Fibroblast of peridontal ligament (primary cell): Measurements from ENCODE around the gene KRABD2.
A peak's percentile ranks its signal among the peaks of the same experiment; 100 is the strongest.
"Not testable (repeated sequence)": the region's sequence is repeated elsewhere in the genome, so short reads cannot be mapped to it uniquely, and the experiment has no call there.

Experiments used
- DNase-seq: peaks from one replicate; pipeline ENCODE4 v3.0.0-alpha.2; 2010; ENCODE audit errors: extremely low read depth

Gene KRABD2

GRCh38 chr17:8360751-8361150 is 15.8 kb downstream of the KRABD2 start:
- DNase-seq: no peak

- DNase-seq: no peak
Observed at GRCh38 chr17:8360260-8360659, 16.2 kb downstream of the KRABD2 start.

DNA sequence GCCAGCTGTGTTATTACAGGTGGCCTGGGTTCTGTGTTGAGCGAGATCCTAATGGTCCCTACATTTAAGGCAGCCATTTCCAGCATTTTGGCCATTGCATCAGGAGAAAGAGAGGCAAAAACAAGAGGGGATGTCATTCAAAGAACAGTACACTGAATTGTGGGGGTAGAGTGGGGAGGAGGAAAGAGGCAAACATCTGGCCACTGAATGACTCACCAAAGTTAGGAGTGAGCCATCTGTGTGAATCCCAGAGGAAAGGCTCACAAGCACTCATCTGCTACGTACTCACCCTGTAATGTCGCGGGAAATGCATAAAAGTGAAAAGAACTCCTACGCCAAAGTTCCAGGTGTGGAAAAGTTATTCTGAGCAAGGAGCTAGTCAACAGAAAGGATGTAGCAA is 16.7 kb downstream of the KRABD2 start:
- DNase-seq: peak; percentile 85

DNA sequence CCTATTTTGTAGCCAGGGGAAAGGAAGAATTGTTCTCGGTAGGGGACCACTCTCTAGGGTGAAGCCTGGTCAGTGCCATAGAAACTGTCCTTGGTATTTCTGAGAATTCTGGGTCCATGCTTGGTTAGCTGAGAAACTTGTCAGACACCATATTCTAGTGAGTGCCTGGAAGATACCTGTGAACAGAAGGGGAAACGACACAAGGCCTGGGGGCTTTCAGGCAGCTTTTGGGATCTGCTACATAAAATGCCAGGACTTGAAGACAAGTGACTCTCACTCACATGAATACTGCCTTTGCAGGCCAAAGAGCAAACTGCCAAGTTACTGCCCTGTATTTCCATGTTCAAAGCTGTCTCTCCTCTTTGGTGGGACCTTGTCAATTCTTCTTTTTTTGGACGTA is 18.6 kb downstream of the KRABD2 start:
- no peak for DNase-seq

- no peak for DNase-seq
Observed at GRCh38 chr17:8354236-8354635, 22.3 kb downstream of the KRABD2 start.

DNA sequence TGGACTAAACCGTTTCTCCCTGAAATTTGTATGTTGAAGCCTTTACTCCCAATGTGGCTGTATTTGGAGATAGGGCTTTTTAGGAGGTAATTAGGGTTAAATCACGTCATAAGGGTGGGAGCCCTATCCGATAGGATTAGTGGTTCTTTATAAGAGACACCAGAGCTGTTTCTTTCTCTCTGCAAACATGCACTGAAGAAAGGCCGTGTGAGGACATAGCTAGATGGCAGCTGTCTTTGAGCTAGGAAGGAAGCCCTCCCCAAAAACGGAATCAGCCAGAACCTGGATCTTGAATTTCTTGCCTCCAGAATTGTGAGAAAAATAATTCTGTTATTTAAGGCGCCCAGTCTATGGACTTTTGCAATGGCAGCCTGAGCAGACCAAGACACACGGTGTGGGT is 22.8 kb downstream of the KRABD2 start:
- DNase-seq: no peak

DNA sequence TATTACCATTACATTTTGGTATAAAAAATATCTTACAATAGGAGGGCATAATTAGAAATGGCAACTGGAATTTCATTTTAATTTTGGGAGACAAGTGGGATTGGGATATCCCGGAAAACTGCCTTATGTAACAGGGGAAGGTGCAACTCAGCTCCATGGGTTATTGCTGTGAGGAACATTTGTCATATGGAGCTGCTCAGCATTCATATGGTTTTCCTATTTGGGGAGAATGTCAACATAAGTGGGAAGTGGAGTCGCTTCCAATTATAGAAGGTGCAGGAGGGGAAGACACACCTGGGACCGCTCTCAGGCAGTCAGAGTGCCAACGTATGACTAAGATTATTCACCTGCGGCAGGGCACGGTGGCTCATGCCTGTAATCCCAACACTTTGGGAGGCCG is 26.2 kb downstream of the KRABD2 start:
- no peak for DNase-seq

- DNase-seq: not testable (repeated sequence)
Observed at GRCh38 chr17:8347001-8347400, 29.5 kb downstream of the KRABD2 start.

- DNase-seq: no peak
Observed at GRCh38 chr17:8345951-8346665, 30.4 kb downstream of the KRABD2 start.

DNA sequence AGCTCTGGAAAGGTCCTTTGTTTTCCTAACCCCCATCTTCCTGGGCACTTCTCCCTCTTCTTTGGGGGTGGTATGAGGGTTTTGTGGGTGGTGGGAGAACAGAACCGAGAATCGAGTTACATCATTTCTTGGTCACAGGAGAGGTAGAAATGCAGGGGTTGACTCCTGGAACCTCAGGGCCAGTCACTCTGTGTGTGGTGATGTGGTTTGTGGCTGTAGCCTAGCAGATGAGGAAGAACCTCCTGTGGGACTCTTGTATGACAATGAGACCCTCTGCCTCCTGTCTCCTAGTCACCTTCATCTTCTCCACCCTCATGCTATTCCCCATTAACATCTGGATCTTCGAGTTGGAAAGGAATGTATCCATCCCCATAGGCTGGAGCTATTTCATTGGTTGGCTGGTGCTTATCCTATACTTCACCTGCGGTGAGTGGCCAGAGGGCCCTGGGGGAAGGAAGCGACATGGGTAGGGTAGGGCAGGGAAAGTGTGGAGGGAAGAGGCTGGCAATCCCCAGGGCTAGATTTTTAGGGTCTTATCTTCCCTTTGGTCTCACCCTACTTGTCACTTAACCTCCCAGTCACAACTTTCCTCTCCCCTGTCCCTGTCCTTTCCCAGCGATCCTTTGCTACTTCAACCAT is 31.3 kb downstream of the KRABD2 start:
- no peak for DNase-seq

- DNase-seq: no peak
Observed at GRCh38 chr17:8341456-8341855, 35.0 kb downstream of the KRABD2 start.

DNA sequence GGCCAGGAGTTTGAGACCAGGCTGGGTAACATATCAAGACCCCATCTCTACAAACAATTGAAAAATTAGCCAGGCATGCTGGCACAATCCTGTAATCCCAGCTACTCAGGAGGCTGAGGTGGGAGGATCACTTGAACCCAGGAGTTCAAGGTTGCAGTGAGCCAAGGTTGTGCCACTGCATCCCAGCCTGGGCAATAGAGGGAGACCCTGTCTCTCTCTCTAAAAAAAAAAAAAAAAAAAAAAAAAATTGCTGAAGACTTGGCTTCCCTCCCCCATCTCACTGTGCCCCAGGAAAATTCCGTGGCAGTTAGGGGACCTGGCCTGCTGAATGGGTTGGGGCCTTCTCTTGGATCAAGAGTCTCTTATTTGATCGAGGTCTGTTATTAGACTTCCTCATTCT is 37.0 kb downstream of the KRABD2 start, which contains the start of gene ODF4:
ODF4 (plus strand) TSS at position 301 of the 400 bp plus-strand sequence. CDS start 212 bp downstream, outside the sequence.
- no peak for DNase-seq

DNA sequence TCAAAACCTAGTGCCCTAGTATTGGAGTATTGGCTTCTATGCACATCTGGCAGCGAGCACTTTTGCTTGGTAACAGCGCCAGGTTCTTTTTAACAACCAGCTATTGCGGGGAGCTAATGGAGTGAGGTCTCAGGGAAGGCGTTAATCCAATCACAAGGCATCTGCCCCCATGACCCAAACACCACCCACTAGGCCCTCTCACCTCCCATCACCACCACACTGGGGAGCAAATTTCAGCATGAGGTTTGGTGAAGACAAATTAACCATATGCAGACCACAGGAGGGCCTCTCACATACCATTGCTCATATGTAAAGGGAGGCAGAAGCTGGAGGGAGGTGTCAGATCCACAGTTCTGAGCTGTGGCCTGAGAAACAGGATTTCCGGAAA is 37.8 kb downstream of the KRABD2 start:
- no peak for DNase-seq

- DNase-seq: no peak
Observed at GRCh38 chr17:8337802-8338752, 38.4 kb downstream of the KRABD2 start.

DNA sequence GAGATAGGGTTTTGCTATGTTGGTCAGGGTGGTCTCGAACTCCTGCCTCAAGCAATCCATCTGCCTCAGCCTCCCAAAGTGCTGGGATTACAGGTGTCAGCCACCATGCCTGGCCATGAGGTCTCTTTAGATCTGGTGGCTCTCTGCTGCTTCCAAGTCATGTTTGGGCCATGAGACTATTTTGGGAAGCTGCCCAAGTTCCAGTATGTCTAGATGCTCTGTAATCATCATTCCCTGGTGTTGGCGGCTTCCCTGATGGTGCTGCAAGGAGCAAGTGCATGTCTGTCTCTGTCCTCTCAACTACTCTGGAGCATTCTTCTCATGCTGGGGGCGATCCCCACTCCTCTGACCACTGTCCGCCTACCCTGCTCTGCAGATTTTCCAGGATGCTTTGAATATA is 43.2 kb downstream of the KRABD2 start:
- DNase-seq: no peak

DNA sequence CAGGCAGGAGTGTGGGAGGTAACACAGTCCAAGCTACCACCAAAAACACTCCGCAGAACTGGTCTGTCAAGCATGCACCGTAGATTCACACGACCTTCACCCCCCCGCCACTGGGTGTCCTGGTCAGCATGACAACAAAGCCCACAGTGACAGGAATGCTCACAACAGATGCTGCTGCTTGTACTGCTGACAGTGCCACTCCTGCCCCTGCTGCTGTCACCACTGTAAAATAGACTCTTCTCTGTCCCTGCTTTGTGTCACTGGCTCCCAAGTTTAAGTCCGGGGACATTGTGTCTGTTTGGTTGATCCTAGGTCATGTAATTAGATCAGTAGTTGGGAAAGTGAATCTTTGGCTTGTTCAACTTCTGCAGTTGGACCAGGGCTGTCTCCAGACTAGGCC is 43.8 kb downstream of the KRABD2 start:
- no peak for DNase-seq

DNA sequence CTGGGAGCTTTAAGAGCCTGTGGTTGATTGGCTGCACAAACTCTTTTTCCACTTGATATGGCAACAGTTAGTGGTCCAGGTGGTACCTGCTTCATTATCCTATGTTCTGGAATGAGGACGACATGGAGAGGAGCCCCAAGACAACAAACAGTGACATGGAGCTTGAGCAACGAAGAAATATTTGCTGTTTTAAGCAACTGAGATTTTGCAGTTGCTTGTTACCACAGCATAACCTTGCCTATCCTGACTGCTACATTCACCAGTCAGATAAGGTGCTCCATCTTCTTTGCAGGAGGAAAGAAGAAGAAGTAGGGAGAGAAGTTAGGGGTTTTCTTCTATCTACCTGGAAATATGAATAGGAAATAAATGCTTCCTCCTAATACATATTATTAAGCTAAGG is 44.4 kb downstream of the KRABD2 start:
- DNase-seq: no peak

- DNase-seq: no peak
Observed at GRCh38 chr17:8327303-8327649, 49.2 kb downstream of the KRABD2 start.
